K562 (cell line): ENCODE results near the gene MCC. TPM values are rescaled to one million over a fixed set of nuclear protein-coding genes. Genes with fewer than 3 reads are reported as not detected.

ENCODE experiments used
- ATAC-seq: fragments of 200-7000 bp; cut with Tn5 transposase; 3 replicates; pipeline ENCODE4 v1.9.1; 2020; ENCODE audit warnings: moderate library complexity
- BruUV-seq: library from RNA; stranded (reverse); fragments of 400-500 nt; replicated peaks from 2 replicates; lab custom pipeline; 2021; lab: Mats Ljungman, UMichigan
- CTCF ChIA-PET: fragments of 300-600 bp; formaldehyde crosslinking; extraction: SDS; loops from one replicate; lab custom pipeline; 2021; ENCODE audit warnings: low intra/inter-chr PET ratio; lab: Yijun Ruan, JAX
- POLR2A ChIA-PET: fragments of 300-600, 350-650 bp; sonication (Branson Sonifier 250); formaldehyde crosslinking; extraction: SDS; loops from one replicate; lab custom pipeline; 2021; ENCODE audit warnings: antibody characterized with exemption, inconsistent platforms; lab: Yijun Ruan, JAX
- DNase-seq, 4 experiments: peaks; one replicate each; pipeline versions ENCODE4 v3.0.0 to v3.0.0-alpha.2; 2011 to 2018; ENCODE audit warnings: low spot score in 3 of 4, mixed read lengths in 3 of 4; ENCODE audit errors: extremely low read depth in 1 of 4
- FAIRE-seq: peaks from 2 replicates; lab custom pipeline; 2011; peaks lifted over from hg19 to GRCh38; lab: Jason Lieb, UNC
- H2AFZ ChIP-seq: 2 replicates; pipeline ENCODE4 v1.6.0; 2011; ENCODE audit warnings: low read depth, low read length, control low read depth, inconsistent platforms
- H3K27ac ChIP-seq: fragments of 200-600 bp; 3 replicates; pipeline ENCODE4 v1.8.0; 2011; ENCODE audit warnings: low read depth, mild to moderate bottlenecking, control low read depth, inconsistent platforms, low read length, moderate library complexity, mixed read lengths; ENCODE audit errors: extremely low read depth
- H3K27me3 ChIP-seq, 2 experiments: fragments of 300-600 bp in 1 of 2; 2 replicates in 1 of 2; 3 replicates in 1 of 2; pipeline versions ENCODE4 v1.6.0 to v1.8.0; 2011; ENCODE audit warnings: inconsistent platforms in 2 of 2, low read length in 2 of 2, mild to moderate bottlenecking in 1 of 2, mixed read lengths in 1 of 2, moderate library complexity in 1 of 2; ENCODE audit not compliant: control insufficient read depth in 2 of 2, insufficient read depth in 2 of 2
- H3K36me3 ChIP-seq: fragments of 300-600 bp; 3 replicates; pipeline ENCODE4 v1.8.0; 2011; ENCODE audit warnings: mild to moderate bottlenecking, low read length, inconsistent platforms; ENCODE audit not compliant: control insufficient read depth, insufficient read depth
- H3K4me1 ChIP-seq, 2 experiments: fragments of 200-600 bp in 1 of 2; replicated peaks in 1 of 2; 2 replicates in 1 of 2; 3 replicates in 1 of 2; pipeline versions ENCODE4 v1.5.1 to v1.8.0; 2011; ENCODE audit warnings: inconsistent platforms in 2 of 2, low read length in 2 of 2, mild to moderate bottlenecking in 1 of 2, mixed read lengths in 1 of 2, moderate library complexity in 1 of 2; ENCODE audit not compliant: control insufficient read depth in 2 of 2, insufficient read depth in 2 of 2
- H3K4me2 ChIP-seq: 2 replicates; pipeline ENCODE4 v1.6.1; 2011; ENCODE audit warnings: low read length, control low read depth, inconsistent platforms, mixed read lengths; ENCODE audit not compliant: insufficient read depth
- H3K4me3 ChIP-seq: fragments of 200-600 bp; sonication (generic), shearing (Covaris generic); 2 replicates; pipeline ENCODE4 v1.5.1; 2016; ENCODE audit warnings: control low read depth, inconsistent platforms
- H3K79me2 ChIP-seq: fragments of 200-600 bp; 3 replicates; pipeline ENCODE4 v1.8.0; 2011; ENCODE audit warnings: low read length, inconsistent platforms; ENCODE audit not compliant: control insufficient read depth, insufficient read depth
- H3K9ac ChIP-seq, 2 experiments: 2 replicates each; pipeline versions ENCODE4 v1.6.0 to v1.6.1; 2011; ENCODE audit warnings: low read depth in 2 of 2, low read length in 2 of 2, control low read depth in 1 of 2, inconsistent platforms in 1 of 2, mild to moderate bottlenecking in 1 of 2, mixed read lengths in 1 of 2; ENCODE audit not compliant: insufficient read depth in 1 of 2
- H3K9me1 ChIP-seq: one replicate; pipeline ENCODE4 v1.6.0; 2011; ENCODE audit warnings: inconsistent platforms, mild to moderate bottlenecking, low read length, moderate library complexity; ENCODE audit not compliant: control insufficient read depth, insufficient read depth
- H3K9me3 ChIP-seq: replicated peaks from 2 replicates; pipeline ENCODE4 v1.5.1; 2011; ENCODE audit warnings: low read depth, low read length, inconsistent platforms; ENCODE audit not compliant: control insufficient read depth, insufficient read depth
- H4K20me1 ChIP-seq: replicated peaks from 2 replicates; pipeline ENCODE4 v1.6.1; 2011; ENCODE audit warnings: low read length, inconsistent platforms, mixed read lengths; ENCODE audit not compliant: control insufficient read depth, insufficient read depth
- BRD4 ChIP-seq: fragments of 200-600 bp; sonication (generic); IDR thresholded peaks from 2 replicates; pipeline ENCODE4 v1.6.1; 2017; ENCODE audit warnings: inconsistent platforms
- C11orf30 ChIP-seq: fragments of 450-650 bp; IDR thresholded peaks from 2 replicates; pipeline ENCODE4 v1.6.1; 2016; ENCODE audit warnings: low read depth, mild to moderate bottlenecking
- CHCHD3 ChIP-seq: fragments of 250-450 bp; sonication (Bioruptor Pico); IDR thresholded peaks from 2 replicates; pipeline ENCODE4 v2.1.2; 2022; ENCODE audit warnings: mild to moderate bottlenecking
- CREBBP ChIP-seq: IDR thresholded peaks from one replicate; pipeline ENCODE4 v1.6.1; 2012; ENCODE audit warnings: low read depth, mild to moderate bottlenecking, control low read depth, inconsistent platforms, low read length
- FIP1L1 ChIP-seq: fragments of 200-400 bp; formaldehyde crosslinking; IDR thresholded peaks from 2 replicates; pipeline ENCODE4 v1.6.1; 2018; ENCODE audit warnings: mild to moderate bottlenecking, low read depth, low read length; ENCODE audit not compliant: poor library complexity, severe bottlenecking
- FOXA1 ChIP-seq: fragments of 450-650 bp; IDR thresholded peaks from 2 replicates; pipeline ENCODE4 v1.6.1; 2016; ENCODE audit warnings: mild to moderate bottlenecking, borderline replicate concordance
- ILF3 ChIP-seq: fragments of 450-650 bp; IDR thresholded peaks from 2 replicates; pipeline ENCODE4 v1.6.1; 2018; ENCODE audit warnings: antibody characterized with exemption, mild to moderate bottlenecking, moderate library complexity, borderline replicate concordance
- MEF2A ChIP-seq: IDR thresholded peaks from 2 replicates; pipeline ENCODE4 v1.6.1; 2011; ENCODE audit warnings: low read depth, mild to moderate bottlenecking, low read length, moderate library complexity; ENCODE audit not compliant: control insufficient read depth
- RBM22 ChIP-seq: fragments of 200-400 bp; formaldehyde crosslinking; IDR thresholded peaks from 2 replicates; pipeline ENCODE4 v1.6.1; 2018; ENCODE audit warnings: low read length, low read depth; ENCODE audit not compliant: poor library complexity, severe bottlenecking
- SMAD2 ChIP-seq: fragments of 150-350 bp; IDR thresholded peaks from 2 replicates; pipeline ENCODE4 v1.6.1; 2014; ENCODE audit warnings: low read depth, mild to moderate bottlenecking, low read length
- SNRNP70 ChIP-seq: fragments of 200-400 bp; formaldehyde crosslinking; optimal IDR thresholded peaks from 2 replicates; pipeline ENCODE3; 2017; ENCODE audit warnings: low read depth, low read length
- ZC3H4 ChIP-seq: sonication (generic); formaldehyde crosslinking; IDR thresholded peaks from 2 replicates; pipeline ENCODE4 v1.9.0; 2021; ENCODE audit warnings: missing genetic modification reagents, borderline replicate concordance
- WGBS: fragments of 100-300 bp; shearing (Covaris generic); methylation state at CpG from one replicate; pipeline ENCODE4 v1.1.6; 2016; ENCODE audit warnings: low coverage, mixed read lengths; ENCODE audit not compliant: insufficient coverage; ENCODE audit errors: missing lambda C conversion rate; 5-methylcytosine and 5-hydroxymethylcytosine counted together
- in situ Hi-C: fragments of 300-500 bp; cut with MboI; formaldehyde crosslinking; loops from 4 replicates; pipeline ENCODE4 v1.15.0; 2018; ENCODE audit warnings: inconsistent platforms, mixed read lengths
- intact Hi-C: fragments of 100-400 bp; cut with micrococcal nuclease; formaldehyde crosslinking; loops from 2 replicates; pipeline ENCODE4 v1.14.2; 2022
- polyA plus RNA-seq, 8 experiments: library from polyadenylated mRNA; depleted of rRNA in 4 of 8; stranded (reverse) in 5 of 8; unstranded in 3 of 8; fragments of >200 nt; fragmentation: Nextera tagmentation in 2 of 8; fragmentation: Illumina TruSeq in 1 of 8; extraction: Ambion mirVana in 2 of 8; extraction: Trizol in 1 of 8; gene quantifications; 2 replicates each; pipeline versions ENCODE4 v1.2.1 to v1.2.3, GENCODE V29; 2011 to 2014; ENCODE audit warnings: inconsistent platforms in 1 of 8, missing spikeins in 1 of 8
- total RNA-seq, 7 experiments: library from RNA; depleted of rRNA in 6 of 7; stranded (reverse); fragments of >200 nt in 6 of 7; fragmentation: Illumina TruSeq in 2 of 7; extraction: Trizol in 2 of 7; gene quantifications; 2 replicates each; pipeline versions ENCODE4 v1.2.1 to v1.2.3, GENCODE V29; 2011 to 2021; ENCODE audit warnings: low replicate concordance in 1 of 7
- TF ChIP-seq, protein P1 (sequence below): IDR thresholded peaks from 3 replicates; pipeline ENCODE4 v1.6.1; 2011; ENCODE audit warnings: borderline replicate concordance, mild to moderate bottlenecking; ENCODE audit not compliant: insufficient read length, insufficient read depth
- TF ChIP-seq, protein P2 (sequence below): fragments of 200-400 bp; formaldehyde crosslinking; IDR thresholded peaks from 2 replicates; pipeline ENCODE4 v1.6.1; 2017; ENCODE audit warnings: mild to moderate bottlenecking, low read depth, low read length, moderate library complexity
- TF ChIP-seq, protein P3 (sequence below): fragments of 450-650 bp; formaldehyde crosslinking; conservative IDR thresholded peaks from 2 replicates; pipeline ENCODE4 v1.4.0; 2022; ENCODE audit warnings: mild to moderate bottlenecking, missing genetic modification characterization

MCC gene
- total and polyA plus RNA-seq, 9 of the 15 experiments (the other 6 are each of a cell fraction or from before 2014, with no cell fraction given), result 0.04 to 0.24 (median 0.06) TPM; not detected in 1

DNA sequence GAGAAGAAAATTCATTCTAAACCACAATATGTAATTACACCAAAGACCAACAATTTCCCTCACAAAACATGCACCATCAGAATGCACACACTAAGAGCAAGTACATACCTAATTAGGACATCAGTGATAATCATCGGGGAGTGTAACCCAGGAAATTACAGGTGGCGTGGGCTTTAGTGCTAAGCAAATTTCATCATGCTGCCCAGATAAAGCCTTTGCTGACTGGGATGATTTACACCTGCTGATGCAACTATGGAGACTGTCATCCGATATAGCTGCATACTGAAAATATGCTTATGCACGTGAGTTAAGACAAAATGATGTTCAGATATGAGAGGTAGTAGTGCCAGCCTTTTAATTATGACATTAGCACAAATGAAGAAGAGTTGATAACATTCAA, 388.4 kb downstream of the MCC start:
- 1% methylated on average over 4 of the region's 4 CpGs for WGBS
- no peaks in the 10 kb centered on the region for H3K9me3 ChIP-seq
- H3K27me3 ChIP-seq, result peaks cover 0 to 7% of the 10 kb centered on the region in 2 experiments; a peak in 1 of 5 replicates
- ATAC-seq, result peak; percentile 62
- POLR2A ChIA-PET, result no interaction called here
- H4K20me1 ChIP-seq, result no peaks in the 10 kb centered on the region
- H3K9ac ChIP-seq, result no peak overlapping the region
- no peak for DNase-seq
- H3K79me2 ChIP-seq, result no peaks in the 10 kb centered on the region
- no peak overlapping the region for H2AFZ ChIP-seq
- no peak for FAIRE-seq
- H3K4me1 ChIP-seq, result no peaks in the 10 kb centered on the region
- H3K9me1 ChIP-seq, result no peaks in the 10 kb centered on the region
- in situ Hi-C loops (no loop called here), intact Hi-C loops (no loop called here)
- no peak overlapping the region for H3K4me3 ChIP-seq
- CTCF ChIA-PET, result no interaction called here
- no peak overlapping the region; the same call in 1 of the 2 replicates for H3K4me2 ChIP-seq
- no peak overlapping the region for H3K27ac ChIP-seq
- H3K36me3 ChIP-seq, result no peaks in the 10 kb centered on the region
- BruUV-seq, result no TSS peak
- TF ChIP-seq ILF3 (no peak), C11orf30 (peak; percentile 55; the same call in 1 of the 2 replicates), MEF2A (no peak), RBM22 (no peak), FOXA1 (no peak), SMAD2 (no peak), CHCHD3 (no peak), BRD4 (no peak), ZC3H4 (CRISPR knock-in tag) (no peak), CREBBP (no peak), SNRNP70 (no peak), FIP1L1 (no peak)
- TF ChIP-seq, protein P1, sequence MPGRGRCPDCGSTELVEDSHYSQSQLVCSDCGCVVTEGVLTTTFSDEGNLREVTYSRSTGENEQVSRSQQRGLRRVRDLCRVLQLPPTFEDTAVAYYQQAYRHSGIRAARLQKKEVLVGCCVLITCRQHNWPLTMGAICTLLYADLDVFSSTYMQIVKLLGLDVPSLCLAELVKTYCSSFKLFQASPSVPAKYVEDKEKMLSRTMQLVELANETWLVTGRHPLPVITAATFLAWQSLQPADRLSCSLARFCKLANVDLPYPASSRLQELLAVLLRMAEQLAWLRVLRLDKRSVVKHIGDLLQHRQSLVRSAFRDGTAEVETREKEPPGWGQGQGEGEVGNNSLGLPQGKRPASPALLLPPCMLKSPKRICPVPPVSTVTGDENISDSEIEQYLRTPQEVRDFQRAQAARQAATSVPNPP, result no peak
- TF ChIP-seq, protein P2, sequence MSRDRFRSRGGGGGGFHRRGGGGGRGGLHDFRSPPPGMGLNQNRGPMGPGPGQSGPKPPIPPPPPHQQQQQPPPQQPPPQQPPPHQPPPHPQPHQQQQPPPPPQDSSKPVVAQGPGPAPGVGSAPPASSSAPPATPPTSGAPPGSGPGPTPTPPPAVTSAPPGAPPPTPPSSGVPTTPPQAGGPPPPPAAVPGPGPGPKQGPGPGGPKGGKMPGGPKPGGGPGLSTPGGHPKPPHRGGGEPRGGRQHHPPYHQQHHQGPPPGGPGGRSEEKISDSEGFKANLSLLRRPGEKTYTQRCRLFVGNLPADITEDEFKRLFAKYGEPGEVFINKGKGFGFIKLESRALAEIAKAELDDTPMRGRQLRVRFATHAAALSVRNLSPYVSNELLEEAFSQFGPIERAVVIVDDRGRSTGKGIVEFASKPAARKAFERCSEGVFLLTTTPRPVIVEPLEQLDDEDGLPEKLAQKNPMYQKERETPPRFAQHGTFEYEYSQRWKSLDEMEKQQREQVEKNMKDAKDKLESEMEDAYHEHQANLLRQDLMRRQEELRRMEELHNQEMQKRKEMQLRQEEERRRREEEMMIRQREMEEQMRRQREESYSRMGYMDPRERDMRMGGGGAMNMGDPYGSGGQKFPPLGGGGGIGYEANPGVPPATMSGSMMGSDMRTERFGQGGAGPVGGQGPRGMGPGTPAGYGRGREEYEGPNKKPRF, result no peak
- TF ChIP-seq, protein P3, sequence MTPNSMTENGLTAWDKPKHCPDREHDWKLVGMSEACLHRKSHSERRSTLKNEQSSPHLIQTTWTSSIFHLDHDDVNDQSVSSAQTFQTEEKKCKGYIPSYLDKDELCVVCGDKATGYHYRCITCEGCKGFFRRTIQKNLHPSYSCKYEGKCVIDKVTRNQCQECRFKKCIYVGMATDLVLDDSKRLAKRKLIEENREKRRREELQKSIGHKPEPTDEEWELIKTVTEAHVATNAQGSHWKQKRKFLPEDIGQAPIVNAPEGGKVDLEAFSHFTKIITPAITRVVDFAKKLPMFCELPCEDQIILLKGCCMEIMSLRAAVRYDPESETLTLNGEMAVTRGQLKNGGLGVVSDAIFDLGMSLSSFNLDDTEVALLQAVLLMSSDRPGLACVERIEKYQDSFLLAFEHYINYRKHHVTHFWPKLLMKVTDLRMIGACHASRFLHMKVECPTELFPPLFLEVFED (CRISPR knock-in tag), result no peak
